Common myeloid progenitor, CD34-positive (primary cell): Measurements from ENCODE around the gene DNAH9.

Experiments
- CTCF ChIA-PET: fragments of 350-600 bp; sonication (Branson Sonifier 250); formaldehyde crosslinking; loops from one replicate; lab custom pipeline; 2021; ENCODE audit warnings: antibody characterized with exemption; lab: Charles Lee
- POLR2A ChIA-PET: fragments of 350-600 bp; sonication (Branson Sonifier 250); formaldehyde crosslinking; loops from one replicate; lab custom pipeline; 2021; ENCODE audit warnings: antibody characterized with exemption; lab: Charles Lee
- DNase-seq, 3 donors: peaks; one replicate each; pipeline versions ENCODE4 v3.0.0 to v3.0.0-alpha.2; 2013
- H3K27ac ChIP-seq, 2 experiments: 1 replicate in 1 of 2; 2 replicates in 1 of 2; pipeline ENCODE4 v1.7.0; 2013; ENCODE audit warnings: inconsistent platforms in 2 of 2, low read length in 2 of 2, mild to moderate bottlenecking in 2 of 2, low read depth in 1 of 2, moderate library complexity in 1 of 2; ENCODE audit not compliant: severe bottlenecking in 2 of 2, insufficient read depth in 1 of 2, poor library complexity in 1 of 2
- H3K27me3 ChIP-seq, 5 experiments: replicated peaks in 2 of 5; 1 replicate in 3 of 5; 2 replicates in 2 of 5; pipeline versions ENCODE4 v1.6.1 to v1.7.0; 2013; ENCODE audit warnings: low read length in 4 of 5, mild to moderate bottlenecking in 2 of 5, moderate library complexity in 2 of 5, inconsistent platforms in 1 of 5; ENCODE audit not compliant: insufficient read depth in 5 of 5, control insufficient read depth in 4 of 5
- H3K36me3 ChIP-seq, 4 experiments: 1 replicate in 2 of 4; 2 replicates in 2 of 4; pipeline versions ENCODE4 v1.6.1 to v1.7.0; 2013; ENCODE audit warnings: low read length in 3 of 4, control low read depth in 1 of 4, mild to moderate bottlenecking in 1 of 4; ENCODE audit not compliant: control insufficient read depth in 4 of 4, insufficient read depth in 4 of 4
- H3K4me1 ChIP-seq, 4 experiments: 1 replicate in 3 of 4; 2 replicates in 1 of 4; pipeline versions ENCODE4 v1.6.1 to v1.7.1; 2013; ENCODE audit warnings: low read length in 3 of 4, mild to moderate bottlenecking in 3 of 4, control low read depth in 1 of 4, inconsistent platforms in 1 of 4, moderate library complexity in 1 of 4; ENCODE audit not compliant: control insufficient read depth in 4 of 4, insufficient read depth in 4 of 4; ENCODE audit errors: control extremely low read depth in 1 of 4
- H3K4me3 ChIP-seq, 7 experiments: 1 replicate in 4 of 7; 2 replicates in 3 of 7; pipeline versions ENCODE4 v1.5.1 to v1.7.0; 2013; ENCODE audit warnings: mild to moderate bottlenecking in 7 of 7, low read length in 6 of 7, moderate library complexity in 6 of 7, inconsistent platforms in 2 of 7, low read depth in 2 of 7, control low read depth in 1 of 7; ENCODE audit not compliant: insufficient read depth in 4 of 7, control insufficient read depth in 1 of 7; ENCODE audit errors: extremely low read depth in 1 of 7
- H3K9me3 ChIP-seq, 5 experiments: 1 replicate in 4 of 5; 2 replicates in 1 of 5; pipeline versions ENCODE4 v1.6.1 to v1.7.1; 2013; ENCODE audit warnings: low read length in 4 of 5, mild to moderate bottlenecking in 2 of 5, inconsistent platforms in 1 of 5, low read depth in 1 of 5, moderate library complexity in 1 of 5; ENCODE audit not compliant: control insufficient read depth in 4 of 5, insufficient read depth in 2 of 5; ENCODE audit errors: control extremely low read depth in 1 of 5
- WGBS: methylation state at CpG from one replicate; pipeline ENCODE4 v1.1.5; 2013; ENCODE audit not compliant: insufficient coverage; 5-methylcytosine and 5-hydroxymethylcytosine counted together

Gene DNAH9

GRCh38 chr17:11779892-11780291, 181.6 kb downstream of the DNAH9 start:
- H3K36me3 ChIP-seq, result no peaks in the 10 kb centered on the region
- POLR2A ChIA-PET, result no interaction called here
- CTCF ChIA-PET, result no interaction called here
- no peaks in the 10 kb centered on the region for H3K4me1 ChIP-seq
- H3K27me3 ChIP-seq, result no peaks in the 10 kb centered on the region
- 100% methylated on average over 1 of the region's 2 CpGs for WGBS
- no peaks in the 10 kb centered on the region for H3K9me3 ChIP-seq
- no peak overlapping the region for H3K27ac ChIP-seq
- DNase-seq, result no peak
- H3K4me3 ChIP-seq, result no peak overlapping the region

- ChIA-PET CTCF (no interaction called here), POLR2A (no interaction called here)
- Histone ChIP-seq H3K9me3 (no peaks in the 10 kb centered on the region), H3K4me3 (no peak overlapping the region), H3K27me3 (no peaks in the 10 kb centered on the region), H3K36me3 (no peaks in the 10 kb centered on the region), H3K27ac (no peak overlapping the region), H3K4me1 (no peaks in the 10 kb centered on the region)
- DNase-seq, result no peak
- 90% methylated on average over 5 of the region's 5 CpGs for WGBS
These were observed 182.4 kb downstream of the DNAH9 start for GRCh38 chr17:11780621-11781020.

GRCh38 chr17:11786711-11787438, 188.6 kb downstream of the DNAH9 start:
- ChIA-PET CTCF (no interaction called here), POLR2A (no interaction called here)
- Histone ChIP-seq H3K9me3 (peaks cover 0 to 4% (median 0%) of the 10 kb centered on the region in 5 experiments), H3K36me3 (no peaks in the 10 kb centered on the region), H3K27ac (no peak overlapping the region), H3K4me3 (no peak overlapping the region), H3K27me3 (no peaks in the 10 kb centered on the region), H3K4me1 (no peaks in the 10 kb centered on the region)
- no peak for DNase-seq
- WGBS, result 82% methylated on average over 9 of the region's 9 CpGs

GRCh38 chr17:11795906-11796305, 197.6 kb downstream of the DNAH9 start:
- Histone ChIP-seq H3K27me3 (no peaks in the 10 kb centered on the region), H3K36me3 (no peaks in the 10 kb centered on the region), H3K27ac (no peak overlapping the region), H3K4me1 (no peaks in the 10 kb centered on the region), H3K4me3 (no peak overlapping the region), H3K9me3 (peaks cover 0 to 1% (median 0%) of the 10 kb centered on the region in 5 experiments)
- POLR2A ChIA-PET, result no interaction called here
- 100% methylated on average over 1 of the region's 1 CpG for WGBS
- CTCF ChIA-PET, result no interaction called here
- no peak for DNase-seq

- DNase-seq, result no peak
- POLR2A ChIA-PET, result no interaction called here
- Histone ChIP-seq H3K4me3 (no peak overlapping the region), H3K27me3 (no peaks in the 10 kb centered on the region), H3K36me3 (no peaks in the 10 kb centered on the region), H3K4me1 (no peaks in the 10 kb centered on the region), H3K27ac (no peak overlapping the region), H3K9me3 (peaks cover 0 to 1% (median 0%) of the 10 kb centered on the region in 5 experiments)
- CTCF ChIA-PET, result no interaction called here
- 90% methylated on average over 7 of the region's 8 CpGs for WGBS
These were observed 199.5 kb downstream of the DNAH9 start for GRCh38 chr17:11797803-11798202.

- WGBS, result 88% methylated on average over 3 of the region's 9 CpGs
- H3K4me1 ChIP-seq, result no peaks in the 10 kb centered on the region
- no peak overlapping the region for H3K27ac ChIP-seq
- no peaks in the 10 kb centered on the region for H3K9me3 ChIP-seq
- H3K27me3 ChIP-seq, result no peaks in the 10 kb centered on the region
- no peaks in the 10 kb centered on the region for H3K36me3 ChIP-seq
- CTCF ChIA-PET, result no interaction called here
- H3K4me3 ChIP-seq, result no peak overlapping the region
- POLR2A ChIA-PET, result no interaction called here
- no peak for DNase-seq
These were observed 205.1 kb downstream of the DNAH9 start for GRCh38 chr17:11803231-11803969.

GRCh38 chr17:11805138-11805537, 206.9 kb downstream of the DNAH9 start:
- DNase-seq, result no peak
- ChIA-PET CTCF (no interaction called here), POLR2A (no interaction called here)
- Histone ChIP-seq H3K27me3 (no peaks in the 10 kb centered on the region), H3K4me3 (no peak overlapping the region), H3K4me1 (no peaks in the 10 kb centered on the region), H3K9me3 (no peaks in the 10 kb centered on the region), H3K27ac (no peak overlapping the region), H3K36me3 (no peaks in the 10 kb centered on the region)
- 94% methylated on average over 2 of the region's 6 CpGs for WGBS
